Neuronal stem cell (in vitro differentiated cells): Measurements from ENCODE around the gene UNC45A.
A peak's percentile ranks its signal among the peaks of the same experiment; 100 is the strongest.

Experiments
- DNase-seq: peaks from one replicate; pipeline ENCODE4 v3.0.0-alpha.2; 2013; ENCODE audit warnings: low spot score
- H2AFZ ChIP-seq: one replicate; pipeline ENCODE4 v1.6.1; 2013; ENCODE audit warnings: mild to moderate bottlenecking, low read length, inconsistent platforms
- H2AK5ac ChIP-seq: 2 replicates; pipeline ENCODE4 v1.6.1; 2013; ENCODE audit warnings: low read depth, mild to moderate bottlenecking, inconsistent platforms, low read length, moderate library complexity, mixed read lengths
- H2BK120ac ChIP-seq: 2 replicates; pipeline ENCODE4 v1.6.1; 2013; ENCODE audit warnings: low read depth, mild to moderate bottlenecking, inconsistent platforms, low read length, moderate library complexity, mixed read lengths
- H2BK12ac ChIP-seq: one replicate; pipeline ENCODE4 v1.6.1; 2013; ENCODE audit warnings: low read length, inconsistent platforms
- H2BK15ac ChIP-seq: 2 replicates; pipeline ENCODE4 v1.6.1; 2013; ENCODE audit warnings: mild to moderate bottlenecking, low read length, inconsistent platforms, mixed read lengths
- H2BK5ac ChIP-seq: one replicate; pipeline ENCODE4 v1.6.1; 2013; ENCODE audit warnings: inconsistent platforms, mild to moderate bottlenecking, low read length, moderate library complexity
- H3K14ac ChIP-seq: one replicate; pipeline ENCODE4 v1.6.1; 2013; ENCODE audit warnings: low read length, inconsistent platforms
- H3K18ac ChIP-seq: 2 replicates; pipeline ENCODE4 v1.6.1; 2013; ENCODE audit warnings: low read length, inconsistent platforms
- H3K23ac ChIP-seq: 2 replicates; pipeline ENCODE4 v1.6.1; 2013; ENCODE audit warnings: low read depth, mild to moderate bottlenecking, mixed read lengths, low read length, inconsistent platforms; ENCODE audit not compliant: poor library complexity
- H3K27ac ChIP-seq: replicated peaks from 3 replicates; pipeline ENCODE4 v1.5.1; 2013; ENCODE audit warnings: low read length, inconsistent platforms
- H3K27me3 ChIP-seq, 3 experiments: 2 replicates each; pipeline ENCODE4 v1.6.1; 2013; ENCODE audit warnings: low read length in 3 of 3, mild to moderate bottlenecking in 2 of 3, inconsistent platforms in 1 of 3, low read depth in 1 of 3, mixed read lengths in 1 of 3, moderate library complexity in 1 of 3; ENCODE audit not compliant: control insufficient read depth in 3 of 3, insufficient read depth in 3 of 3
- H3K36me3 ChIP-seq, 2 donors: replicated peaks in 1 of 2; 2 replicates each; pipeline ENCODE4 v1.6.1; 2013; ENCODE audit warnings: low read length in 2 of 2; ENCODE audit not compliant: control insufficient read depth in 2 of 2, insufficient read depth in 2 of 2
- H3K4ac ChIP-seq: 2 replicates; pipeline ENCODE4 v1.6.1; 2013; ENCODE audit warnings: inconsistent platforms, mild to moderate bottlenecking, low read length, moderate library complexity
- H3K4me1 ChIP-seq, 2 donors: 1 replicate in 1 of 2; 2 replicates in 1 of 2; pipeline ENCODE4 v1.6.1; 2013; ENCODE audit warnings: low read length in 2 of 2, low read depth in 1 of 2; ENCODE audit not compliant: control insufficient read depth in 2 of 2, insufficient read depth in 1 of 2
- H3K4me2 ChIP-seq: one replicate; pipeline ENCODE4 v1.6.1; 2013; ENCODE audit warnings: mild to moderate bottlenecking, low read length, inconsistent platforms; ENCODE audit not compliant: insufficient read depth, poor library complexity, severe bottlenecking
- H3K4me3 ChIP-seq, 2 donors: 2 replicates each; pipeline ENCODE4 v1.5.1; 2013; ENCODE audit warnings: low read length in 2 of 2, mild to moderate bottlenecking in 2 of 2, inconsistent platforms in 1 of 2, moderate library complexity in 1 of 2
- H3K79me1 ChIP-seq: one replicate; pipeline ENCODE4 v1.6.1; 2013; ENCODE audit warnings: low read depth, mild to moderate bottlenecking, inconsistent platforms, low read length, moderate library complexity
- H3K9ac ChIP-seq: one replicate; pipeline ENCODE4 v1.6.1; 2013; ENCODE audit warnings: mild to moderate bottlenecking, low read depth, low read length, inconsistent platforms; ENCODE audit not compliant: poor library complexity
- H3K9me3 ChIP-seq, 2 donors: replicated peaks in 1 of 2; 2 replicates each; pipeline versions ENCODE3 to v1.6.1; 2013; ENCODE audit warnings: low read length in 2 of 2, mild to moderate bottlenecking in 2 of 2, inconsistent platforms in 1 of 2, low read depth in 1 of 2, mixed read lengths in 1 of 2, moderate library complexity in 1 of 2; ENCODE audit not compliant: control insufficient read depth in 2 of 2, insufficient read depth in 1 of 2
- H4K8ac ChIP-seq: one replicate; pipeline ENCODE4 v1.6.1; 2013; ENCODE audit warnings: low read depth, mild to moderate bottlenecking, inconsistent platforms, low read length, moderate library complexity
- H4K91ac ChIP-seq: one replicate; pipeline ENCODE4 v1.6.1; 2013; ENCODE audit warnings: low read length, low read depth, mild to moderate bottlenecking, inconsistent platforms; ENCODE audit not compliant: poor library complexity
- WGBS, 2 donors: extraction: QIAGEN DNeasy Blood & Tissue Kit; methylation state at CpG; one replicate each; pipeline ENCODE4 v1.1.7; 2013; ENCODE audit warnings: missing lambda C conversion rate in 2 of 2, mixed read lengths in 1 of 2; ENCODE audit not compliant: insufficient read length in 2 of 2, insufficient replicate concordance in 1 of 2; ENCODE audit errors: extremely low coverage in 2 of 2; 5-methylcytosine and 5-hydroxymethylcytosine counted together

UNC45A gene

GRCh38 chr15:90889313-90889730, 45.8 kb upstream of the UNC45A start:
- DNase-seq = no peak

DNA sequence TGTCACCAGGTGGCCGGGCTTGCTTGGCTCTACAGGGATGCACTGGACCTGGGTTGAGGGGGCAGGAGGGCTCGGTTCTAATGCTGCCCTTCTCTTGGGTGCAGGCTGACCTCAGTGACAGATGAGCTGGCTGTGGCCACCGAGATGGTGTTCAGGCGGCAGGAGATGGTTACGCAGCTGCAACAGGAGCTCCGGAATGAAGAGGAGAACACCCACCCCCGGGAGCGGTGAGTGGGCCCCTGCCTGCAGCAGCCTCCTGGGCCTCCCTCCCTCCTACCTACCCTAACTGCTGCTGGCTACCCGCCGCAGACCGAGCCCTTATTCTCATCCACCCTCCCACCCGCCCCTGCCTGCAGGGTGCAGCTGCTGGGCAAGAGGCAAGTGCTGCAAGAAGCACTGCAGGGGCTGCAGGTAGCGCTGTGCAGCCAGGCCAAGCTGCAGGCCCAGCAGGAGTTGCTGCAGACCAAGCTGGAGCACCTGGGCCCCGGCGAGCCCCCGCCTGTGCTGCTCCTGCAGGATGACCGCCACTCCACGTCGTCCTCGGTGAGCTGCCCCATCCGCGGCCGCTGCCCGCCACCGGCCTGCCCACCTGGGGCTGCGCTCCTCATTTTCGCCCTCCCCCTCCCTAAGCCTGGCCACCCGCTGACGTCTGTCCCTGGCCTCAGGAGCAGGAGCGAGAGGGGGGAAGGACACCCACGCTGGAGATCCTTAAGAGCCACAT, 45.2 kb upstream of the UNC45A start:
- no peaks in the 10 kb centered on the region for H3K79me1 ChIP-seq
- no peak overlapping the region for H3K4me2 ChIP-seq
- H2AK5ac ChIP-seq = peak overlapping the region; percentile 28
- no peak for DNase-seq
- H3K18ac ChIP-seq = peak overlapping the region; percentile 85
- H2BK5ac ChIP-seq = peak overlapping the region; percentile 82
- H2BK120ac ChIP-seq = no peak overlapping the region
- H4K8ac ChIP-seq = no peak overlapping the region
- peak overlapping the region in 1 of 2 donors; percentile 27 for H3K4me3 ChIP-seq
- no peaks in the 10 kb centered on the region for H3K27me3 ChIP-seq
- no peak overlapping the region for H3K27ac ChIP-seq
- no peaks in the 10 kb centered on the region for H3K9me3 ChIP-seq
- no peak overlapping the region for H2BK15ac ChIP-seq
- peaks cover 0 to 2% of the 10 kb centered on the region in 2 donors for H3K36me3 ChIP-seq
- H2AFZ ChIP-seq = no peak overlapping the region
- no peak overlapping the region for H3K4ac ChIP-seq
- H3K23ac ChIP-seq = peak overlapping the region; percentile 65
- no CpG with 5 or more reads among the region's 31 CpGs for WGBS, 2 donors
- H2BK12ac ChIP-seq = no peak overlapping the region
- H3K4me1 ChIP-seq = peaks cover under 1 to 1% of the 10 kb centered on the region in 2 donors
- no peak overlapping the region for H4K91ac ChIP-seq
- peak overlapping the region; percentile 21 for H3K9ac ChIP-seq
- H3K14ac ChIP-seq = peak overlapping the region; percentile 82

More at GRCh38 chr15:90889313-90889730, 45.8 kb upstream of the UNC45A start:
- no peak overlapping the region for H4K8ac ChIP-seq
- H3K27ac ChIP-seq = no peak overlapping the region
- no peak overlapping the region for H2AK5ac ChIP-seq
- H3K4me1 ChIP-seq = peaks cover 1 to 6% of the 10 kb centered on the region in 2 donors
- H3K4me2 ChIP-seq = no peak overlapping the region
- H2AFZ ChIP-seq = no peak overlapping the region
- H3K9me3 ChIP-seq = no peaks in the 10 kb centered on the region
- H3K4ac ChIP-seq = no peak overlapping the region
- no CpG with 5 or more reads among the region's 18 CpGs for WGBS, 2 donors
- H3K79me1 ChIP-seq = peaks cover 2% of the 10 kb centered on the region
- H2BK120ac ChIP-seq = no peak overlapping the region
- H2BK5ac ChIP-seq = peak overlapping the region; percentile 60
- H3K9ac ChIP-seq = peak overlapping the region; percentile 32
- peak overlapping the region; percentile 82 for H3K14ac ChIP-seq
- peaks cover 0 to 2% of the 10 kb centered on the region in 2 donors for H3K36me3 ChIP-seq
- no peak overlapping the region for H4K91ac ChIP-seq
- peak overlapping the region; percentile 65 for H3K23ac ChIP-seq
- H2BK12ac ChIP-seq = peak overlapping the region; percentile 90
- H3K27me3 ChIP-seq = no peaks in the 10 kb centered on the region
- H3K4me3 ChIP-seq = peak overlapping the region in 1 of 2 donors; percentile 27
- H2BK15ac ChIP-seq = no peak overlapping the region
- peak overlapping the region; percentile 48 for H3K18ac ChIP-seq

- Histone ChIP-seq H4K8ac (no peak overlapping the region), H3K27me3 (no peaks in the 10 kb centered on the region), H3K14ac (no peak overlapping the region), H3K79me1 (no peaks in the 10 kb centered on the region), H3K4me3 (no peak overlapping the region), H2AFZ (peak overlapping the region; percentile 19), H3K27ac (no peak overlapping the region), H3K36me3 (peaks cover 0 to 6% of the 10 kb centered on the region in 2 donors), H3K4me1 (no peaks in the 10 kb centered on the region), H2BK15ac (no peak overlapping the region), H3K18ac (no peak overlapping the region), H2BK12ac (no peak overlapping the region), H2AK5ac (no peak overlapping the region), H4K91ac (no peak overlapping the region), H3K4ac (no peak overlapping the region), H3K4me2 (no peak overlapping the region), H3K23ac (peak overlapping the region; percentile 25), H3K9me3 (no peaks in the 10 kb centered on the region), H3K9ac (no peak overlapping the region), H2BK5ac (no peak overlapping the region), H2BK120ac (no peak overlapping the region)
- no CpG with 5 or more reads among the region's 12 CpGs for WGBS, 2 donors
- no peak for DNase-seq
Observed at GRCh38 chr15:90890839-90891238, 44.2 kb upstream of the UNC45A start.

- Histone ChIP-seq H2BK15ac (no peak overlapping the region), H2AFZ (peak overlapping the region; percentile 19), H3K23ac (no peak overlapping the region), H3K4me3 (no peak overlapping the region), H3K14ac (peak overlapping the region; percentile 31), H3K27me3 (no peaks in the 10 kb centered on the region), H3K4ac (no peak overlapping the region), H3K36me3 (peaks cover 0 to 6% of the 10 kb centered on the region in 2 donors), H3K18ac (no peak overlapping the region), H3K4me1 (no peaks in the 10 kb centered on the region), H2BK120ac (no peak overlapping the region), H2BK12ac (no peak overlapping the region), H3K9ac (no peak overlapping the region), H2BK5ac (no peak overlapping the region), H4K91ac (no peak overlapping the region), H3K4me2 (no peak overlapping the region), H3K27ac (no peak overlapping the region), H2AK5ac (no peak overlapping the region), H3K79me1 (no peaks in the 10 kb centered on the region), H3K9me3 (no peaks in the 10 kb centered on the region), H4K8ac (no peak overlapping the region)
- WGBS, 2 donors = no CpG with 5 or more reads among the region's 8 CpGs
- DNase-seq = no peak
Observed at GRCh38 chr15:90891346-90891949, 43.6 kb upstream of the UNC45A start.
